GM10266 (cell line): Measurements from ENCODE around the gene LRRC7.
"Not testable (repeated sequence)": the region's sequence is repeated elsewhere in the genome, so short reads cannot be mapped to it uniquely, and the experiment has no call there.

Experiments used
- DNase-seq: peaks from one replicate; pipeline ENCODE4 v3.0.0; 2012; ENCODE audit errors: extremely low spot score
- CTCF ChIP-seq: IDR thresholded peaks from 2 replicates; pipeline ENCODE4 v1.5.1; 2012; ENCODE audit warnings: mild to moderate bottlenecking, low read depth; ENCODE audit not compliant: control insufficient read depth, insufficient read depth; ENCODE audit errors: missing control alignments

The LRRC7 gene

GRCh38 chr1:69943030-69943429 lies 375.3 kb downstream of the LRRC7 start:
- DNase-seq: no peak
- no peak for TF ChIP-seq CTCF

GRCh38 chr1:69946935-69947334 lies 379.2 kb downstream of the LRRC7 start:
- DNase-seq: no peak
- no peak for TF ChIP-seq CTCF

GRCh38 chr1:69947837-69948236 lies 380.1 kb downstream of the LRRC7 start:
- TF ChIP-seq CTCF: no peak
- no peak for DNase-seq

GRCh38 chr1:69952676-69953075 lies 385.0 kb downstream of the LRRC7 start:
- TF ChIP-seq CTCF: no peak
- no peak for DNase-seq

GRCh38 chr1:69962452-69962851 lies 394.7 kb downstream of the LRRC7 start:
- DNase-seq: not testable (repeated sequence)

- no peak for TF ChIP-seq CTCF
- DNase-seq: no peak
Observed at GRCh38 chr1:69967245-69967766, 399.6 kb downstream of the LRRC7 start.

GRCh38 chr1:69976896-69977295 lies 409.2 kb downstream of the LRRC7 start:
- DNase-seq: no peak

More at GRCh38 chr1:69976896-69977295, 409.2 kb downstream of the LRRC7 start:
- TF ChIP-seq CTCF: no peak
